GF-D8 (cell line): Measurements from ENCODE around the gene GPC1.

Experiments
- DNase-seq: peaks from one replicate; lab custom pipeline; 2025; lab: John Stamatoyannopoulos, UW

GPC1 gene

DNA sequence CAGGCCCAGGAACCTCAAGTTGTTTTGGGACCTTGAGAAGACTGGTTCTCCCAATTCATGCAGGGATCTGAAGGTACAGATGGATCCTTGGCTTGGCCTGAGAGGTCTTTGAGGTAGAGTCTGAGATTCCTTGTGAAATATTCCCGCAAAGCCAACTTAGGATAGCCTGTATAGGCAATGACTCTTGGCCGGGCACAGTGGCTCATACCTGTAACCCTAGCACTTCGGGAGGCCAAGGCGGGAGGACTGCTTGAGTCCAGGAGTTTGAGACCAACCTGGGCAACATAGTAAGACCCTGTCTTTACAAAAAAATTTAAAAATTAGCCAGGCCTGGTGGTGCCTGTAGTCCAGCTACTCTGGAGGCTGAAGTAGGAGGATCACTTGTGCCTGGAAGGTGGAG is 81.9 kb downstream of the GPC1 start:
- no peak for DNase-seq
